Placental epithelial cell (primary cell): ENCODE data around the gene BTBD16. TPM values are rescaled to one million over a fixed set of nuclear protein-coding genes. Genes with fewer than 3 reads are reported as not detected.

Experiments used
- small RNA-seq: library from RNA; depleted of rRNA; stranded (forward); fragments of <200 nt; gene quantifications from one replicate; pipeline ENCODE3, GENCODE V24; 2012
- total RNA-seq: library from RNA; depleted of rRNA; stranded (reverse); fragments of >200 nt; gene quantifications from 2 replicates; pipeline ENCODE4 v1.2.3, GENCODE V29; 2012

BTBD16 gene
- not detected in 2 replicates for total RNA-seq

GRCh38 chr10:122271076-122271475 lies at the start of gene BTBD16:
TSS of gene BTBD16 (plus strand) at chr10:122271296. CDS start at chr10:122275082, 3,786 bp downstream.

GRCh38 chr10:122374237-122374858 lies 103.3 kb downstream of the BTBD16 start, which contains the start of gene PLEKHA1:
TSS of gene PLEKHA1 (plus strand) at chr10:122374708. CDS start at chr10:122393201, 18,493 bp downstream.

Small RNA genes within 50 kb of the gene (small RNA-seq; reads per million reads assigned to genes)
- not detected for gene RNU6-728P

Other genes with a start within 250 kb of the BTBD16 start
- gene PLEKHA1, start 103.4 kb downstream of the BTBD16 start, total RNA-seq: 22.8 and 35.0 TPM in 2 replicates
- not detected in 2 replicates for gene ARMS2, start 183.4 kb downstream of the BTBD16 start, total RNA-seq
- 0.11 and 1.6 TPM in 2 replicates for gene HTRA1, start 190.3 kb downstream of the BTBD16 start, total RNA-seq